GM19193 (cell line): Measurements from ENCODE around the gene MMP24.

ENCODE experiments used
- POLR2A ChIP-seq: IDR thresholded peaks from 4 replicates; pipeline ENCODE4 v1.6.1; 2011; ENCODE audit not compliant: insufficient read depth, insufficient read length; ENCODE audit errors: extremely low read depth

MMP24 gene

DNA sequence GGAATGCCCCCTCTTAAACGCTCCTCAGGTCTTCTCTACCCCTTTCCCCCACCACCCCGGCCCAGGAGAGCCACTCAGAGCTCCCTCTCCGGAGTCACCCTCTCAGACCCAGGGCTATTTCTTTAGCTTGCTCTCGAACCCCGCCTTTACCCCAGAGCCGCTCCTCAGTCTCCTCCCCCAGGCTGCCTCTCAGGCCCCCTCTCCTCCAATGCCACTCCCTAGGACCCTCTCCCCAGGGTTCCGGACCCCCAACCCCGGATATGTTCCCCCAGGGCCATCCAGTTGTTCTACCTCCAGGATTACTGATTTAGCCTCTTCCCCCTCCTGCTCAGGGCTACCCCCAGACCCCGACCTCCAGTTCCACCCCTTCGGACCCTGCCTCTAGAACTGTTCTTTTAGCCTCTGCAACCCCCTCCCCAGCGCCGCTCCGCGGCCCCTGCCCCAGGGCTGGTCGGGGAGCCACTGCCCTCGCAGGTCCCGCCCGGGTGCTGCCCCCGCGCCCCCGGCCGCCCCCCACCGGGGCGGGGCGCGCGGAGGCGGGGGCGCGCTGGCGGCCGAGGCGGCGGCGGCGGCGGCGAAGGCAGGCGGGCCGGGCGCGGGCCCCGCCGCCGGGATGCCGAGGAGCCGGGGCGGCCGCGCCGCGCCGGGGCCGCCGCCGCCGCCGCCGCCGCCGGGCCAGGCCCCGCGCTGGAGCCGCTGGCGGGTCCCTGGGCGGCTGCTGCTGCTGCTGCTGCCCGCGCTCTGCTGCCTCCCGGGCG, at the start of gene MMP24:
Gene MMP24 (plus strand): TSS at position 565 of the 758 bp plus-strand sequence. CDS start 49 bp downstream, at position 614.
- TF ChIP-seq POLR2A: no peak

DNA sequence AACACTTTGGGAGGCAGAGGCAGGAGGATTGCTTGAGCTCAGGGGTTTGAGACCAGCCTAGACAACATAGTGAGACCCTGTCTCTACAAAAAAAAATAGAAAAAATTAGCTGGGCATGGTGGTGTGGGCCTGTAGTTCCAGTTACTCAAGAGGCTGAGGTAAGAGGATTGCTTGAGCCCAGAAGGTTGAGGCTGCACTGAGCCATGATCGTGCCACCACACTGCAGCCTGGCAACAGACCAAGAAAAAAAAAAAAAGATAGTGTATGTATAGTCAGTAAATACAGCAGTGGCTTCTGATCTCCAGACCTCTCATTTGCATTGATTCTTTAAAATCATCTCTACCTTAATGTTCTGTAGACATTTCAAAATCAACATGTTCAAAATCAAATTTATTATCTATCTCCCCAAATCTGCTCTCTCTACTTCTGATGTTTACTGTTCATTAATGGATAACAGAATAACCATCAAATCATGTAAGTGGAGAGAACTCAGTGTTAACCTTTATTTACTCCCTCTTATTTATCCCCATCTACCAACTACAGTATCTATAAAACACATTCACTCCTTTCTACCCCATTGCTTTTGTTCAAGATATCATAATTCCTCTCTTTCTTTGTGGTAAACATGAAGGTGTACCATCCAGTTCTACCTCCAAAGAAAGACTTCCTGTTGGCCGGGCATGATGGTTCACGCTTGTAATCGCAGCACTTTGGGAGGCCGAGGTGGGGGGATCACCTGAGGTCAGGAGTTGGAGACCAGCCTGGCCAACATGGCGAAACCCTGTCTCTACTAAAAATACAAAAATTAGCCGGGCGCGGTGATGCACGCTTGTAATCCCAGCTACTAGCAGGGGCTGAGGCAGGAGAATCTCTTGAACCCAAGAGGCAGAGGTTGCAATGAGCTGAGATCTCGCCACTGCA, 46.9 kb upstream of the MMP24 start:
- no peak for TF ChIP-seq POLR2A

DNA sequence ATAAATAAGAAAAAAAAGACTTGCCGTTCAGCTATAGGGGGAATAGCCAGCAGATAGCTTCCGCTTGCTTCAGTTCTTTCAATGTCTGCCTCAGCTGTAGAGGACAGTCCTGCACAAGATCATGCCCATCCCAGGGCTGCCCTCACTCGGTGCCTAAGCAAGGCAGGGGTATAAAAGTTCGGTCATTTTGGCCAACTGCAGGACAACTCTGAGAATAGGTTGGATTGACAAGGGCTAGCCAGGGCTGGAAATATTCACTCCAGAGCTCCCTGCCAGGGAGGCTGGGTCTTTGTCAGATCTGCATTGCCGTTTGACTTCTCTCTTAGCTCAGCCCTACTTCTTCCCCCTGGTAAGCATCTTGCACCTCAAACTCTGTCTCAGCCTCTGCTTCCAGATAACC, 46.2 kb upstream of the MMP24 start:
- no peak for TF ChIP-seq POLR2A

- TF ChIP-seq POLR2A: no peak
Measured at GRCh38 chr20:35181731-35182130, 44.8 kb upstream of the MMP24 start.

GRCh38 chr20:35187584-35188190, 38.8 kb upstream of the MMP24 start:
- TF ChIP-seq POLR2A: no peak

DNA sequence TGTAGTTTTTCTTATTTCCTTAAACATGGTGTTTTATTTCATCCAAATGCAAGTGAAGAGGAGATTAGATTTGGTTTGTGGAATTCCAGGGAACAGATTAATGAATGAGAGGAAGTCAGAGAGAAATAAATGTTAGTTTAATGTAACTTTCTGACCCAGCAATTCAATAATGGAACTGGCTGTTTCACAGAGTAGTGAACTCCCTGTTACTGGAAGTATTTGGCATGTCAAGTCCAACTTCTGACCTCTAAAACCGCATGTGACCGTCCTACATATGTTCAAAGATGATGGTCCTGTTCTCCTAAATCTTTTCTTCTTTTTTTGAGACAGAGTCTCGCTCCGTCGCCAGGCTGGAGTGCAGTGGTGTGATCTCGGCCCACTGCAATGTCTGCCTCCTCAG, 35.9 kb upstream of the MMP24 start:
- TF ChIP-seq POLR2A: no peak

DNA sequence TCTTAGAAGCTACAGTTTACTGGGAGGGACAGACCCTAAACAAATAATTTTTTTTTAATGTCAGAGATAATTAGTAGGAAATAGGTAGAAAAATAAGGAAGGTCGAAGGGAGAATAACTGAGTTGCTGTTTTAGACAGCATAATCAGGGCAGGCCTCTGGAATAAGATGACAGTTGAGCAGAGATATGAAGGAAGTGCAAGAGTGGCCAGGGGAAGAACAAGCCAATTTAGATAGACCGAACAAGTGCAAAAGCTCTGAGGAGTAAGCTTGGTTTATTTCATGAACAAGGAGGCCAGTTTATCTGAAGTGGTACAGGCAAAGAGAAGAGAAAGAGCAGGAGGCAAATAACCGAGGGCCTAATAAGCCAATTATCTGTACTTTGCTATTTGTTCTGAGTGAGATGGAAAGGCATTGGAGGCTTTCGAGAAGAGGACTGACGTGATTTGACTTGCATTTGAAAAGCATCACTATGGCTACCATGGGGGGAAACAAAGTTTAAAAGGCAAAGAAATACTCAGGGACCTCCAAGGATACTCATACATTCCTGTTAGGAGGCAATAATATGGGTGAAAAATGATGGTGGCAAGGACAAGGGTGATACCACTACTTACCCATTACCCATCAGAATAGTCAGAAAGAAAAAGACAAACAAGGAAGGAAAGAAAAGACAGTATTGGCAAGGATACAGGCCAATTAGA, 34.9 kb upstream of the MMP24 start:
- TF ChIP-seq POLR2A: no peak

GRCh38 chr20:35192118-35192872, 34.2 kb upstream of the MMP24 start:
- TF ChIP-seq POLR2A: no peak

DNA sequence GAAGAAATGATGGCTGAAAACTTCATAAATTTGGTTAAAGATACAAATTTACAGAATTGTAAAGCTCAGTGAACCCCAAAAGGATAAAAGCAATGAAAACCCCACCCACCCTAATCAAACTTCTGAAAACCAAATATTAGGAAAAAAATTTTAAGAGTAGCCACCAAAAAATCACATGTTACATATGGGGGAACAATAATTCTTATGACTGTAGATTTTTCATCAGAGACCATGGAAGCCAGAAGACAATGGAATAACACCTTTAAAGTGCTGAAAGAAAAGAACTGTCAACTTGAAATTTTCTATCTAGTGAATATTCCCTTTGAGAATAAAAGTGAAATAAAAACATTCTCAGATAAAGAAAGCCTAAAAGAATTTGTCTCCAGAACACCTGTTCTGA, 30.2 kb upstream of the MMP24 start:
- TF ChIP-seq POLR2A: no peak

DNA sequence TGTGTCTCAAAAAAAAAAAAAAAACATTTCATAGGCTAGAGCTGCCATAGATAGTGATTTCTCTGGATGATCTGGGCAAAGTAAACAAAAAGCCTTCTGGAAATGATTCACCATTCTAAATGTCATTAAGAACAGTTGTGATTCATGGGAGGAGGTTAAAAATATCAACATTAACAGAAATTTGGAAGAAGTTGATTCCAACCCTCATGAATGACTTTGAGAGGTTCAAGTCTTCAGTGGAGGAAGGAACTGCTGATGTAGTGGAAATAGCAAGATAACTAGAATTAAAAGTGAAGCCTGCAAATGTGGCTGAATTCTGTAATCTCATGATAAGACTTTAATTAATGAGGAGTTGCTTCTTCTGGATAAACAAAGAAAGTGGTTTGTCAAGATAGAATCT, 26.8 kb upstream of the MMP24 start:
- TF ChIP-seq POLR2A: no peak

DNA sequence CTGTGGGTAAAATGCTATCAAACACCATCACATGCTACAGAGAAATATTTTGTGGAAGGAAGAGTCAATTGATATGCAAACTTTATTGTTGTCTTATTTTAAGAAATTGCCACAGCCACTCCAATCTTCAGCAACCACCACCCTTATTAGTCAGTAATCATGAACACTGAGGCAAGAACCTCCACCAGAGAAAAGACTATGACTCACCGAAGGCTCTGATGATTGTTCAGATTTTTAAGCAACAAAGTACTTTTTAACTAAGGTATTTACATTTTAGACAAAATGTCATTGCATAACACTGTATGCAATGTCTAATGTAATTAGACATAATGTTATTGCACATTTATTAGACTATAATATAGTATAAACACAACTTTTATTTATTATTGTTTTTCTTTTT, 26.2 kb upstream of the MMP24 start:
- TF ChIP-seq POLR2A: no peak

- TF ChIP-seq POLR2A: no peak
Measured at GRCh38 chr20:35206802-35207201, 19.7 kb upstream of the MMP24 start.

- TF ChIP-seq POLR2A: no peak
Measured at GRCh38 chr20:35207950-35208611, 18.4 kb upstream of the MMP24 start.
